ENCODE results near the gene RAB4B.

RAB4B gene

GRCh38 chr19:40800339-40800996 is 22.4 kb downstream of the RAB4B start:
- H4K8ac ChIP-seq (ENCODE audit: low read depth, low read length): no peak overlapping the region
- H2AFZ ChIP-seq (ENCODE audit: low read length): no peak overlapping the region
- H2BK5ac ChIP-seq (ENCODE audit: low read length): peak overlapping the region; percentile 88
- peak overlapping the region; percentile 60 for H3K4me2 ChIP-seq (ENCODE audit: insufficient read depth, low read length, poor library complexity, severe bottlenecking)
- H3K27ac ChIP-seq (replicated peaks; ENCODE audit: low read length): no peak overlapping the region
- H3K23ac ChIP-seq (ENCODE audit: low read depth, low read length, poor library complexity): peak overlapping the region; percentile 94
- no peak overlapping the region for H4K91ac ChIP-seq (ENCODE audit: low read depth, low read length, poor library complexity)
- peak overlapping the region; percentile 78 for H3K9ac ChIP-seq (ENCODE audit: low read depth, low read length, poor library complexity)
- H3K14ac ChIP-seq (ENCODE audit: low read length): no peak overlapping the region
- peak overlapping the region; percentile 91 to 98 for H3K4me3 ChIP-seq (ENCODE audit: low read length in 2 of 2)
- H3K4me1 ChIP-seq (ENCODE audit: control insufficient read depth in 2 of 2, insufficient read depth in 1 of 2, low read depth in 1 of 2, low read length in 2 of 2): peaks cover 36 to 43% of the 10 kb centered on the region in 2 donors
- H3K36me3 ChIP-seq (replicated peaks in 1 of 2; ENCODE audit: control insufficient read depth in 2 of 2, insufficient read depth in 2 of 2, low read length in 2 of 2): peaks cover 31 to 56% of the 10 kb centered on the region in 2 donors
- H2BK15ac ChIP-seq (ENCODE audit: low read length): no peak overlapping the region
- H3K79me1 ChIP-seq (ENCODE audit: low read depth, low read length): peaks cover 29% of the 10 kb centered on the region
- peak overlapping the region; percentile 87 for H2AK5ac ChIP-seq (ENCODE audit: low read depth, low read length)
- no peak for DNase-seq (ENCODE audit: low spot score)
- H2BK120ac ChIP-seq (ENCODE audit: low read depth, low read length): peak overlapping the region; percentile 2
- no CpG with 5 or more reads among the region's 27 CpGs for WGBS, 2 donors (ENCODE audit: extremely low coverage in 2 of 2, insufficient read length in 2 of 2, insufficient replicate concordance in 1 of 2)
- H3K27me3 ChIP-seq (ENCODE audit: control insufficient read depth in 3 of 3, insufficient read depth in 3 of 3, low read depth in 1 of 3, low read length in 3 of 3): no peaks in the 10 kb centered on the region
- no peak overlapping the region for H2BK12ac ChIP-seq (ENCODE audit: low read length)
- H3K4ac ChIP-seq (ENCODE audit: low read length): no peak overlapping the region
- H3K9me3 ChIP-seq (replicated peaks in 1 of 2; ENCODE audit: control insufficient read depth in 2 of 2, insufficient read depth in 1 of 2, low read depth in 1 of 2, low read length in 2 of 2): no peaks in the 10 kb centered on the region
- H3K18ac ChIP-seq (ENCODE audit: low read length): peak overlapping the region; percentile 51

GRCh38 chr19:40800997-40801377 is 22.9 kb downstream of the RAB4B start:
- Histone ChIP-seq H3K27ac (replicated peaks; ENCODE audit: low read length) (no peak overlapping the region), H2BK15ac (ENCODE audit: low read length) (no peak overlapping the region), H4K8ac (ENCODE audit: low read depth, low read length) (no peak overlapping the region), H2BK12ac (ENCODE audit: low read length) (no peak overlapping the region), H3K4me1 (ENCODE audit: control insufficient read depth in 2 of 2, insufficient read depth in 1 of 2, low read depth in 1 of 2, low read length in 2 of 2) (peaks cover 37 to 47% of the 10 kb centered on the region in 2 donors), H3K9ac (ENCODE audit: low read depth, low read length, poor library complexity) (peak overlapping the region; percentile 78), H3K27me3 (ENCODE audit: control insufficient read depth in 3 of 3, insufficient read depth in 3 of 3, low read depth in 1 of 3, low read length in 3 of 3) (no peaks in the 10 kb centered on the region), H3K36me3 (replicated peaks in 1 of 2; ENCODE audit: control insufficient read depth in 2 of 2, insufficient read depth in 2 of 2, low read length in 2 of 2) (peaks cover 31 to 61% of the 10 kb centered on the region in 2 donors), H4K91ac (ENCODE audit: low read depth, low read length, poor library complexity) (no peak overlapping the region), H2BK5ac (ENCODE audit: low read length) (no peak overlapping the region), H3K4me2 (ENCODE audit: insufficient read depth, low read length, poor library complexity, severe bottlenecking) (no peak overlapping the region), H2AFZ (ENCODE audit: low read length) (no peak overlapping the region), H2AK5ac (ENCODE audit: low read depth, low read length) (no peak overlapping the region), H3K23ac (ENCODE audit: low read depth, low read length, poor library complexity) (peak overlapping the region; percentile 94), H3K4ac (ENCODE audit: low read length) (no peak overlapping the region), H3K4me3 (ENCODE audit: low read length in 2 of 2) (peak overlapping the region; percentile 91 to 98), H3K14ac (ENCODE audit: low read length) (no peak overlapping the region), H3K79me1 (ENCODE audit: low read depth, low read length) (peaks cover 29% of the 10 kb centered on the region), H3K9me3 (replicated peaks in 1 of 2; ENCODE audit: control insufficient read depth in 2 of 2, insufficient read depth in 1 of 2, low read depth in 1 of 2, low read length in 2 of 2) (no peaks in the 10 kb centered on the region), H2BK120ac (ENCODE audit: low read depth, low read length) (no peak overlapping the region), H3K18ac (ENCODE audit: low read length) (no peak overlapping the region)
- WGBS, 2 donors (ENCODE audit: extremely low coverage in 2 of 2, insufficient read length in 2 of 2, insufficient replicate concordance in 1 of 2): no CpG with 5 or more reads among the region's 27 CpGs
- no peak for DNase-seq (ENCODE audit: low spot score)

GRCh38 chr19:40801426-40802299 is 23.6 kb downstream of the RAB4B start:
- no peak overlapping the region for H2BK120ac ChIP-seq (ENCODE audit: low read depth, low read length)
- no peak overlapping the region for H3K27ac ChIP-seq (replicated peaks; ENCODE audit: low read length)
- H2AK5ac ChIP-seq (ENCODE audit: low read depth, low read length): no peak overlapping the region
- peaks cover 43 to 53% of the 10 kb centered on the region in 2 donors for H3K4me1 ChIP-seq (ENCODE audit: control insufficient read depth in 2 of 2, insufficient read depth in 1 of 2, low read depth in 1 of 2, low read length in 2 of 2)
- no peak overlapping the region for H4K8ac ChIP-seq (ENCODE audit: low read depth, low read length)
- peak overlapping the region; percentile 91 to 98 for H3K4me3 ChIP-seq (ENCODE audit: low read length in 2 of 2)
- peak overlapping the region; percentile 94 for H3K23ac ChIP-seq (ENCODE audit: low read depth, low read length, poor library complexity)
- H3K36me3 ChIP-seq (replicated peaks in 1 of 2; ENCODE audit: control insufficient read depth in 2 of 2, insufficient read depth in 2 of 2, low read length in 2 of 2): peaks cover 31 to 63% of the 10 kb centered on the region in 2 donors
- no peak overlapping the region for H3K14ac ChIP-seq (ENCODE audit: low read length)
- H3K18ac ChIP-seq (ENCODE audit: low read length): no peak overlapping the region
- H2BK12ac ChIP-seq (ENCODE audit: low read length): no peak overlapping the region
- no CpG with 5 or more reads among the region's 13 CpGs for WGBS, 2 donors (ENCODE audit: extremely low coverage in 2 of 2, insufficient read length in 2 of 2, insufficient replicate concordance in 1 of 2)
- no peaks in the 10 kb centered on the region for H3K27me3 ChIP-seq (ENCODE audit: control insufficient read depth in 3 of 3, insufficient read depth in 3 of 3, low read depth in 1 of 3, low read length in 3 of 3)
- H3K4ac ChIP-seq (ENCODE audit: low read length): no peak overlapping the region
- no peak overlapping the region for H4K91ac ChIP-seq (ENCODE audit: low read depth, low read length, poor library complexity)
- H2BK5ac ChIP-seq (ENCODE audit: low read length): no peak overlapping the region
- H3K9me3 ChIP-seq (replicated peaks in 1 of 2; ENCODE audit: control insufficient read depth in 2 of 2, insufficient read depth in 1 of 2, low read depth in 1 of 2, low read length in 2 of 2): no peaks in the 10 kb centered on the region
- peak overlapping the region; percentile 78 for H3K9ac ChIP-seq (ENCODE audit: low read depth, low read length, poor library complexity)
- H2AFZ ChIP-seq (ENCODE audit: low read length): no peak overlapping the region
- H3K79me1 ChIP-seq (ENCODE audit: low read depth, low read length): peaks cover 29% of the 10 kb centered on the region
- no peak for DNase-seq (ENCODE audit: low spot score)
- H3K4me2 ChIP-seq (ENCODE audit: insufficient read depth, low read length, poor library complexity, severe bottlenecking): no peak overlapping the region
- no peak overlapping the region for H2BK15ac ChIP-seq (ENCODE audit: low read length)
